Measurements from ENCODE around the gene MYO9A.

GRCh38 chr15:71804226-71804625 is 313.7 kb downstream of the MYO9A start:
- TF ChIP-seq CTCF (IDR thresholded peaks at IDR 0.05) (no peak), POLR2A (IDR thresholded peaks at IDR 0.05) (no peak)
